OCI-LY1 (cell line): ENCODE measurements around the gene HMG20A.

Experiments
- EZH2 ChIP-seq: fragments of 200-600 bp; sonication (generic), shearing (Covaris generic); IDR thresholded peaks from 2 replicates; pipeline ENCODE4 v1.8.0; 2017; ENCODE audit warnings: borderline replicate concordance, mixed run types, mild to moderate bottlenecking, antibody characterized with exemption, low read length, moderate library complexity, mixed read lengths
- TF ChIP-seq, protein P1 (sequence below): fragments of 200-600 bp; sonication (generic), shearing (Covaris generic); IDR thresholded peaks from 2 replicates; pipeline ENCODE4 v1.5.1; 2017; ENCODE audit warnings: mild to moderate bottlenecking, antibody characterized with exemption, low read length, moderate library complexity, mixed read lengths

DNA sequence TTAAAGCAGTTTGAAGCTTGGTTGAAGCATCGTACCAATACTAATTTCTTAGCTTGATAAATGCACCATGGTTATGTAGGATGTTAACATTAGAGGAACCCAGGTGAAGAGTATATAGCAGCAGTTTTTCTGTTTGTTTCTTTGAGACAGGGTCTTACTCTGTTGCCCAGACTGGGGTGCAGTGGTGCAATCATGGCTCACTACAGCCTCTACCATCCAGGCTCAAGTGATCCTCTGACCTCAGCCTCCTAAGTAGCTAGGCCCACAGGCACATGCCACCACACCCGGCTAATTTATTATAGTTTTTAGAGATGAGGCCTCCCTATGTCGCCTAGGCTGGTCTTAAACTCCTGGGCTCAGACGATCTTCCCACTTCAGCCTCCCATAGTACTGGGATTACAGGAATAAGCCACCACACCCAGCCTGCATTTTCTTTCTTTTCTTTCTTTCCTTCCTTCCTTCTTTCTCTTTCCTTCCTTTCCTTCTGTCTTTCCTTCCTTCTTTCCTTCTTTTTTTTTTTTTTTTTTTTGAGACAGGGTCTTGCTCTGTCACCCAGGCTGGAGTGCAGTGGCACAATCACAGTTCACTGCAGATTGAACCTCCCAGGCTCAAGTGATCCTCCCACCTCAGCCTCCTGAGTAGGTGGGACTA lies 6.9 kb upstream of the HMG20A start:
- TF ChIP-seq, protein P1, sequence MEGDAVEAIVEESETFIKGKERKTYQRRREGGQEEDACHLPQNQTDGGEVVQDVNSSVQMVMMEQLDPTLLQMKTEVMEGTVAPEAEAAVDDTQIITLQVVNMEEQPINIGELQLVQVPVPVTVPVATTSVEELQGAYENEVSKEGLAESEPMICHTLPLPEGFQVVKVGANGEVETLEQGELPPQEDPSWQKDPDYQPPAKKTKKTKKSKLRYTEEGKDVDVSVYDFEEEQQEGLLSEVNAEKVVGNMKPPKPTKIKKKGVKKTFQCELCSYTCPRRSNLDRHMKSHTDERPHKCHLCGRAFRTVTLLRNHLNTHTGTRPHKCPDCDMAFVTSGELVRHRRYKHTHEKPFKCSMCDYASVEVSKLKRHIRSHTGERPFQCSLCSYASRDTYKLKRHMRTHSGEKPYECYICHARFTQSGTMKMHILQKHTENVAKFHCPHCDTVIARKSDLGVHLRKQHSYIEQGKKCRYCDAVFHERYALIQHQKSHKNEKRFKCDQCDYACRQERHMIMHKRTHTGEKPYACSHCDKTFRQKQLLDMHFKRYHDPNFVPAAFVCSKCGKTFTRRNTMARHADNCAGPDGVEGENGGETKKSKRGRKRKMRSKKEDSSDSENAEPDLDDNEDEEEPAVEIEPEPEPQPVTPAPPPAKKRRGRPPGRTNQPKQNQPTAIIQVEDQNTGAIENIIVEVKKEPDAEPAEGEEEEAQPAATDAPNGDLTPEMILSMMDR = no peak
- no peak for TF ChIP-seq EZH2
